GM18868 (cell line): ENCODE measurements around the gene KLHL21.

ENCODE experiments used
- ATAC-seq: cut with Tn5 transposase; IDR thresholded peaks from one replicate; pipeline ENCODE4 v1.9.1; 2021; ENCODE audit warnings: mild to moderate bottlenecking, moderate library complexity; ENCODE audit not compliant: unreplicated experiment

Gene KLHL21

DNA sequence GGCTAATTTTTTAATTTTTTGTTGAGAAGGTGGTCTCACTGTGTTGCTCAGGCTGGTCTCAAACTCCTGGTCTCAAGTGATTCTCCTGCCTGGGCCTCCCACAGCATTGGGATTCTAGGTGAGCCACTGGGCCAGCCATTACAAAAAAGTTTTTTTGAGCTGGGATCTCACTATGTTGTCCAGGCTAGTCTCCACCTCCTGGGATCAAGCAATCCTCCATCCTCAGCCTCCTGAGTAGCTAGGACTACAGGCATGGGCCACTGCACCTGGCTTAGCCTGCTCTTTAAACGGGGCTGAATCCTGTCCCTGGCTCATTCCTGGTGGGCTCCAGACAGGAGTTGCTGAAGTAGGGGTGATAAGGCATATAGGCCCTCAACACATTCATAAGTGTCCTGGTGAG lies 45.1 kb downstream of the KLHL21 start:
- no peak for ATAC-seq

DNA sequence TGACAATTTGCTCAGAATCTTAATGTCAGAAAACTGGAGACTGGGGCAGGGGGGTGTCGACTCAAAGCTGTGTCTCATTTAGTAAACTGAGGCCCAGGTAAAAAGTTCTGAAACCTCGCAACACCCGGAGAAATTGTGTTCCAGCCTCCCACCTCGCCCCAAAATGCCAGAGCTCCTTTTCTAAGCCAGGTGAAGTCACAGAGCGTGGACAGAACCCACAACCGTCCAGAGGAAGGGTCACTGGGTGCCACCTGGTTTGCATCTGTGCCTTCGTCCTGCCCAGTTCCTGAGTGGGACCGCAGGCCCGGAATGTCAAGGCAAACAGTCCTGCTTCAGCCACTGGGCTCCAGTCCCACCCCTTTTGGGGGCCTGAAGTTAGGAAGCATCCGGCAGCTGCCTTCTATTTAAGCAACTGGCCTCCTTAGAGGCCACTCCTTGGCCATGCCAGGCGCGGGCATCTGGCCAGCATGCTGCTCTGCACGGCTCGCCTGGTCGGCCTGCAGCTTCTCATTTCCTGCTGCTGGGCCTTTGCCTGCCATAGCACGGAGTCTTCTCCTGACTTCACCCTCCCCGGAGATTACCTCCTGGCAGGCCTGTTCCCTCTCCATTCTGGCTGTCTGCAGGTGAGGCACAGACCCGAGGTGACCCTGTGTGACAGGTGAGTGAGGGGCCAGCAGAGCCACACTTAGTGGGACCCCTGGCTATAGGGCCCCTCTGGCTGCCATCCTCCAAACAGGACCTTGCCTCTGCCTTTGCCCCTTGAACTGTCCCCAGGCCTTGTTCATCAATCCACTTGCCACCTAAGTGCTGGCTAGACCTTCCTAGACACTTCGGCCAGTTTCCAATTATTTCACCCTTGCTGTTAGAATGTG lies 47.5 kb downstream of the KLHL21 start, which contains the start of gene TAS1R1:
Gene TAS1R1, plus strand, starts transcription at position 401 of the 872 bp plus-strand sequence. Its CDS starts 67 bp downstream, at position 468.
- no peak for ATAC-seq

- peak; percentile 93 for ATAC-seq
Measured at GRCh38 chr1:6554031-6554906, 48.4 kb downstream of the KLHL21 start, which contains the start of gene NOL9. Gene NOL9 (minus strand): TSS chr1:6554513. CDS start chr1:6554502, 11 bp downstream.

DNA sequence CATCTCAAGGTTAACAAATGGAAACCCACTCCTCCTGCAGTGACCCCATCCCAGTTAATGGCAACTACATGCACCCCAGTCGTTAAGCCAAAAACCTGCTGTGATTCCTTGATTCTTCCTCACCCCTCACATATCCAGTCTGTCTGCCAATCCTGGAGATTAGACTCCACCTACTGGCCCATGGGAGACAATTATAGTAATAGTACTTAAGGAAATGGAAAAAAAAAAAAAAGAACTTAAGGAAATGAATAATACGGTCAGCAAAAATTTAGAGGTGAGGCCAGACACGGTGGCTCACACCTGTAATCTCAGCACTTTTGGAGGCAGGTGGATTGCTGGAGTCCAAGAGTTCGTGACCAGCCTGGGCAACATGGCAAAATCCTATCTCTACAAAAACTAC lies 55.4 kb downstream of the KLHL21 start:
- ATAC-seq, result no peak

- ATAC-seq, result no peak
Measured at GRCh38 chr1:6546326-6546725, 56.3 kb downstream of the KLHL21 start.

DNA sequence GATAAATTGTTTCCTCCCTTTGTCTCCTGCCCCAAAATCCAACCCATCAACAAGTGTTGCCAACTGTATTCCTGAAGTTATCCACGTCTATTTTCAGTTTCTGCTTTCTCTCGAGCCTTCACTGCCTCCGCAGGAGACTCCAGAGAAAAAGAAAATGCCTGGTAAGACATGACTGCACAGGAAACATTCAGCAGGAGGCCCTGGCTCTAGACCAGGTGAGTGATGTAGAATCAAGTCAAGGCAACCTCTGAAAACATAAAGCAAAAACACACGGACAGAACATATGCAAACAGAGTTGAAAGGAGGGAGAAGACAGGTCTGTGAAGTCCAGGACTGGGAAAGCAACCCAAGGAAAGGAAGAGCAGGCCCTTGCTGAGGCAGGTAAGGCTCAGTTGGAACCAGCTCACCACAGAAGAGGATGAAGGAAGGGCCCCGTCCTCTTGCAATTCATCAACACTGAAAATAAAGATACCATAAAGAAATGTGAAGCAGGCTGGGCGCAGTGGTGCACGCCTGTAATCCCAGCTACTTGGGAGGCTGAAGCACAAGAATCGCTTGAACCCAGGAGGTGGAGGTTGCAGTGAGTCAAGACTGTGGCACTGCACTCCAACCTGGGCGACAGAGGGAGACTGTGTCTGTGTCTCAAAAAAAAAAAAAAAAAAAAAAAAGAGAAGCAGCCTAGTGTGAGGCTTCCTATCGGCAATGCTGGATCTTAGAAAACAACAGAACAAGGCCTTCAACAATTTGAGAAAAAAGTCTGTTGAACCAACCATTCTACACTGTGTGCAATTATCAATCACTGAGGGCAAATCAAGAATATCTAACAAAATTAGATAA lies 57.2 kb downstream of the KLHL21 start:
- no peak for ATAC-seq

DNA sequence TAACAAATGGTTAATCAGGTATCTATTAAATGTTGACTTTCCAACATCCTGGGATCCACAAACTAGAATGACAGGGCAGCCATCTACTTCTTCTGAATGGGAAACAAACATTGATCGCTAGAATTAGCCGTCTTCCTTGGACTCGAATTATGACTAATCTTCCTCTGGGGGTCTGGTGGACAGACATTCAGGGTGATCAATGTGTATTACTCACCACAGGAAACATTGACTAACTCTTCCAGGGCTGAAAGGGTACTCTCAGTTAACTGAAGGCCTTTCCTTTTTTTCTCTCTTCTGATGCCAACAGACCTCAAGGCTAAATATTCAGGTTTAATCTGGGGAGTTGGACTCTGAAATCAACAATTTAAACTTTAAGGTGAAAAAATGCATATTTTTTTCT lies 57.8 kb downstream of the KLHL21 start:
- ATAC-seq, result no peak
